OCI-LY3 (cell line): ENCODE data around the gene LRRTM2.

Source experiments
- H2AFZ ChIP-seq: fragments of 200-600, 300-600 bp; shearing (Covaris generic); 2 replicates; pipeline ENCODE4 v1.6.0; 2014; ENCODE audit warnings: antibody characterized with exemption, low read depth, low read length
- H3K27ac ChIP-seq: fragments of 200-600, 300-600 bp; sonication (generic); 2 replicates; pipeline ENCODE4 v1.5.1; 2014; ENCODE audit warnings: mild to moderate bottlenecking, low read length, moderate library complexity, mixed read lengths
- H3K27me3 ChIP-seq: fragments of 200-600, 300-600 bp; sonication (generic); 2 replicates; pipeline ENCODE4 v1.6.1; 2014; ENCODE audit warnings: low read depth, low read length, mixed read lengths
- H3K36me3 ChIP-seq: fragments of 200-600, 300-600 bp; sonication (generic); replicated peaks from 2 replicates; pipeline ENCODE3; 2014; ENCODE audit warnings: low read depth, low read length, mixed read lengths
- H3K4me1 ChIP-seq: fragments of 300-600, 200-600 bp; sonication (generic); 2 replicates; pipeline ENCODE4 v1.6.1; 2014; ENCODE audit warnings: low read length, mixed read lengths
- H3K4me2 ChIP-seq: fragments of 200-600, 300-600 bp; sonication (generic); 2 replicates; pipeline ENCODE4 v1.6.1; 2014; ENCODE audit warnings: low read length, mixed read lengths
- H3K4me3 ChIP-seq: fragments of 300-600, 200-600 bp; sonication (generic); 2 replicates; pipeline ENCODE4 v1.5.1; 2014; ENCODE audit warnings: antibody characterized with exemption, mild to moderate bottlenecking, low read length, moderate library complexity
- H3K79me2 ChIP-seq: fragments of 300-600, 200-600 bp; shearing (Covaris generic); 2 replicates; pipeline ENCODE4 v1.6.1; 2014; ENCODE audit warnings: mild to moderate bottlenecking, low read length, mixed read lengths
- H3K9ac ChIP-seq: fragments of 300-600, 200-600 bp; shearing (Covaris generic); 2 replicates; pipeline ENCODE4 v1.6.0; 2014; ENCODE audit warnings: mild to moderate bottlenecking, low read length, moderate library complexity
- H3K9me3 ChIP-seq: fragments of 200-600, 300-600 bp; shearing (Covaris generic); 2 replicates; pipeline ENCODE4 v1.6.1; 2014; ENCODE audit warnings: low read length, mixed read lengths; ENCODE audit not compliant: insufficient read depth
- H4K20me1 ChIP-seq: fragments of 200-600, 300-600 bp; sonication (generic); 2 replicates; pipeline ENCODE4 v1.6.1; 2016; ENCODE audit warnings: low read length, mixed read lengths; ENCODE audit not compliant: insufficient read depth
- EZH2phosphoT487 ChIP-seq: fragments of 200-600 bp; shearing (Covaris generic); IDR thresholded peaks from 2 replicates; pipeline ENCODE4 v1.6.1; 2018; ENCODE audit warnings: antibody characterized with exemption, mixed run types, low read depth
- TF ChIP-seq, protein P1 (sequence below): fragments of 200-600, 300-600 bp; sonication (generic); IDR thresholded peaks from 2 replicates; pipeline ENCODE4 v1.5.1; 2014; ENCODE audit warnings: antibody characterized with exemption, low read length, low read depth

Gene LRRTM2

DNA sequence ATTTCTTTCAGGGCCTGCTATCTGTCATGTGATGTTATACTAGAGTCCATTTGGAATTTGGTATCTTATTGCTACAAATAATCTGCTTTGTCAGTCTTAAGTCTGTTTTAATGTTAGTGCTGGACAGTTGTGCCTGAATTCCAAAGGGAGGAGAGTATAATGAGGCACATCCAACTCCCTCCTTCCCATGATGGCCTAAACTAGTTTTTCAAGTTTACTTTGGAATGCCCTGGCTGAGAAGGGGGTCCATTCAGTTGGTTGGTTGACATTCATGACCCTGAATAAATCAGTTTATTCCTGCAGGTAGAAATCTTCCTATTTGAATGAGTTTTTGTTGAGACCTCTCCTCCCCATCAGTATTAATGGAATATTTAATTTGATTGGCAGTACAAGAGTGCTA lies 9.4 kb upstream of the LRRTM2 start:
- TF ChIP-seq, protein P1, sequence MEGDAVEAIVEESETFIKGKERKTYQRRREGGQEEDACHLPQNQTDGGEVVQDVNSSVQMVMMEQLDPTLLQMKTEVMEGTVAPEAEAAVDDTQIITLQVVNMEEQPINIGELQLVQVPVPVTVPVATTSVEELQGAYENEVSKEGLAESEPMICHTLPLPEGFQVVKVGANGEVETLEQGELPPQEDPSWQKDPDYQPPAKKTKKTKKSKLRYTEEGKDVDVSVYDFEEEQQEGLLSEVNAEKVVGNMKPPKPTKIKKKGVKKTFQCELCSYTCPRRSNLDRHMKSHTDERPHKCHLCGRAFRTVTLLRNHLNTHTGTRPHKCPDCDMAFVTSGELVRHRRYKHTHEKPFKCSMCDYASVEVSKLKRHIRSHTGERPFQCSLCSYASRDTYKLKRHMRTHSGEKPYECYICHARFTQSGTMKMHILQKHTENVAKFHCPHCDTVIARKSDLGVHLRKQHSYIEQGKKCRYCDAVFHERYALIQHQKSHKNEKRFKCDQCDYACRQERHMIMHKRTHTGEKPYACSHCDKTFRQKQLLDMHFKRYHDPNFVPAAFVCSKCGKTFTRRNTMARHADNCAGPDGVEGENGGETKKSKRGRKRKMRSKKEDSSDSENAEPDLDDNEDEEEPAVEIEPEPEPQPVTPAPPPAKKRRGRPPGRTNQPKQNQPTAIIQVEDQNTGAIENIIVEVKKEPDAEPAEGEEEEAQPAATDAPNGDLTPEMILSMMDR, result no peak
- TF ChIP-seq EZH2phosphoT487, result no peak
- Histone ChIP-seq H3K9me3 (no peaks in the 10 kb centered on the region), H3K9ac (no peak overlapping the region), H3K4me1 (no peaks in the 10 kb centered on the region), H3K4me3 (no peak overlapping the region), H3K27me3 (no peaks in the 10 kb centered on the region), H3K36me3 (peaks cover 10% of the 10 kb centered on the region), H3K4me2 (no peak overlapping the region), H3K27ac (no peak overlapping the region), H3K79me2 (no peaks in the 10 kb centered on the region), H2AFZ (no peak overlapping the region), H4K20me1 (no peaks in the 10 kb centered on the region)

DNA sequence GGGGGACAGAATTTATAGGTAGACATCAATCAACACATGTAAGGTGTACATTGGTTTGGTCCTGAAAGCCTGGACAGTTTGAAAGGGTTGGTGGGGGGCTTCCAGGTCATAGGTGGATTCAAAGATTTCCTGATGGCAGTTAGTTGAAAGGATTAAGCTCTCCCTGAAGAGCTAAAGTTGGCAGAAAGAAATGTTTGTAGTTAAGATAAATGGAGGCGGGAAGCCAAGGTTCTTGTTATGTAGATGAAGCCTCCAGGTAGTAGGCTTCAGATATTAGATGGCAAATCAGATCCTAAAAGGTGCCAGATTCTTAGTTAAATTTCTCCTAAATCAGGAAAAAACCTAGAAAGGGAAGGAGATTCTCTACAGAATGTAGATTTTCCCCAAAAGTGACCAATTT lies 9.0 kb upstream of the LRRTM2 start:
- Histone ChIP-seq H3K27me3 (no peaks in the 10 kb centered on the region), H3K27ac (no peak overlapping the region), H3K4me3 (no peak overlapping the region), H3K4me2 (no peak overlapping the region), H2AFZ (no peak overlapping the region), H3K9me3 (no peaks in the 10 kb centered on the region), H3K9ac (no peak overlapping the region), H3K79me2 (no peaks in the 10 kb centered on the region), H4K20me1 (no peaks in the 10 kb centered on the region), H3K4me1 (no peaks in the 10 kb centered on the region), H3K36me3 (peaks cover 7% of the 10 kb centered on the region)
- TF ChIP-seq, protein P1, result no peak
- no peak for TF ChIP-seq EZH2phosphoT487

DNA sequence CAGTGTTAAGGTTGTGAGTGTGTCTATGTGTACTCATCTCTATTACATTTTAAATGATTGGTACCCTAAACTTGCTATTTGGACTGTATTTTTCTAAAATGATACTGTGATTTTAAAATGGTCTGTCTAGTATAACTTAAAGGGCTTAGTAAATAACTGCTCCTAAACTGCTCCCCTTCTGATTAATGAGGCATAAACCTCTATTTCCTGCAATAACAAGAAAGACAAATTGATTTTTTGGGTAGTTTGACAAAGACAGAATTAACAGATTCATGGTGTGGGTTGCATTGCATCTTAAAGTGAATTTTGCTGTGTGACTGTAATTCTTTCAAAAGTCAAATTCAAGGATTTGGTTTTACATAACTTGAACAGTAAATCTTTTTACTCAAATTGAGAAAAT lies 8.1 kb upstream of the LRRTM2 start:
- H3K9ac ChIP-seq, result no peak overlapping the region
- H4K20me1 ChIP-seq, result no peaks in the 10 kb centered on the region
- no peaks in the 10 kb centered on the region for H3K27me3 ChIP-seq
- H3K4me3 ChIP-seq, result no peak overlapping the region
- peaks cover 4% of the 10 kb centered on the region for H3K36me3 ChIP-seq
- no peaks in the 10 kb centered on the region for H3K4me1 ChIP-seq
- no peak overlapping the region for H3K27ac ChIP-seq
- no peaks in the 10 kb centered on the region for H3K9me3 ChIP-seq
- no peaks in the 10 kb centered on the region for H3K79me2 ChIP-seq
- TF ChIP-seq, protein P1, result no peak
- no peak for TF ChIP-seq EZH2phosphoT487
- H2AFZ ChIP-seq, result no peak overlapping the region
- H3K4me2 ChIP-seq, result no peak overlapping the region

DNA sequence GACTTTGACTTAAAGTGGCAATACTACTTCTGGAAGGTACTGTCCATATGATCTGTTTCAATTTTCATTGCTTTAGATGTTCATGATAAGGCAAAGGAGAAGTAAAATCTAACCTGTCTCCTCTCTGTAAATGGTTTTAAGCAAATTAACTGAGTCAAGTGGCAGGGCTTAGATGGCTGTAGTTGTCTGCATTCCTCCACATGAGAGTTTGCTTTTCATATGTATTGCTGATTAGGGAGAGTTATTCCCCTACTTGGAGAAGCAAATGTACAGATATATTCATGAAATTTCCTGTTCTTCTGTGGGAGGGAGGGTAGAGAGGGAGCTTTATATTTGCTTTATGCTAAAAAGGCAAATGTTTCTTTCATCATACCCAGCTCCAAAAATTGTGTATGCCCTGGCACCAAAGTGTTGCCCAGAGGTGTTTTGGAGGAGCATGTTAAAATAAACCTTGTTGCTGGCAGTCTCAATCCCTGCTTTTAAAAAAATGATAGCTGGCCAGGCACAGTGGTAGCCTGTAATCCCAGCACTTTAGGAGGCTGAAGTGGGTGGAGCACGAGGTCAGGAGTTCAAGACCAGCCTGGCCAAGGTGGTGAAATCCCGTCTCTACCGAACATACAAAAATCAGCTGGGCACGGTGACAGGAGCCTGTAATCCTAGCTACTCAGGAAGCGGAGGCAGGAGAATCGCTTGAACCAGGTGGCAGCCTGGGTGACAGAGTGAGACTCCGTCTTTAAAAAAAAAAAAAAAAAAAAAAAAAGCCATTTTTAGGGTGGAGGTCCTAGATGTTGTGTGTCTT lies 3.5 kb upstream of the LRRTM2 start:
- Histone ChIP-seq H3K27me3 (no peaks in the 10 kb centered on the region), H3K4me1 (no peaks in the 10 kb centered on the region), H3K9ac (no peak overlapping the region), H3K4me2 (no peak overlapping the region), H3K9me3 (no peaks in the 10 kb centered on the region), H3K4me3 (no peak overlapping the region), H3K79me2 (no peaks in the 10 kb centered on the region), H3K27ac (no peak overlapping the region), H4K20me1 (no peaks in the 10 kb centered on the region), H3K36me3 (no peaks in the 10 kb centered on the region), H2AFZ (no peak overlapping the region)
- TF ChIP-seq, protein P1, result no peak
- TF ChIP-seq EZH2phosphoT487, result no peak
